ENCODE results near the gene CRYBB3.

DNA sequence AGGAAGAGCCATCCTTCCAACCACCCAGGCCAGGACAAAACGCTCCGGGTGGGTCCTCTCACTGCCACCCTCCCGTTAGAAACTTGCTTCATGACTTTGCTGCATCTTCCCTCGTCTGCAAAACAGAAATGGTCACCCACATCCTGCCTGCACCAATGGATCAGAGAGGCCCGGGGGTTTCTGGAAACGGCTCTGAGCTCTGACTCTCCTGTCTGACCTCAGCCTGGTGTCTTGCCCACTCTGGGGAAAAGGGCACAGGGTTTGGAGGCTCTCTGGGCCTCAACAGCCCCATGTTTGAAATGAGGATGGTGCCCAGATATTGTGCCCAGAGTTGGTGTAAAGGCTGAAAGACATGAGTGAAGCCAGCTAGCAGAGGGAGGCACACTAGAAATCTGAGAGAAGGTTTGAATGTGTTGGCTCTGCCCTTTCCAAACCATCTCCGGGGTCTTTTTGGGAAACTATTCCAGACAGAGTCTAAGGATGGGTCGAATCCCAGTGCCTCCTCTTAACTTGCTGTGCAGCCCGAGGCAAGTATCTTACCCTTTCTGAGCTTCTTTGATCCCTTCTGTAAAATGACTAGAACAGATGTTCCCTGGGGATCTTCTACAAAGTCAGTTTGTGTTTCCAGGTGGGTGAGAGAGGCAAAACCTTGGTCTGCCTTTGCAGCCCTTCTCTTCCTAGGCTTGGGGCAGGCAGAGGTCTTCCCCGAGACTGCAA, 2.1 kb downstream of the CRYBB3 start:
- no peak for TF ChIP-seq ZNF175 (CRISPR knock-in tag; IDR thresholded peaks at IDR 0.05; ENCODE audit: low read depth)
- no peak for TF ChIP-seq SMC3 (conservative IDR thresholded peaks at IDR 0.05; ENCODE audit: insufficient read depth, low read depth, low read length)
- TF ChIP-seq, protein P1, sequence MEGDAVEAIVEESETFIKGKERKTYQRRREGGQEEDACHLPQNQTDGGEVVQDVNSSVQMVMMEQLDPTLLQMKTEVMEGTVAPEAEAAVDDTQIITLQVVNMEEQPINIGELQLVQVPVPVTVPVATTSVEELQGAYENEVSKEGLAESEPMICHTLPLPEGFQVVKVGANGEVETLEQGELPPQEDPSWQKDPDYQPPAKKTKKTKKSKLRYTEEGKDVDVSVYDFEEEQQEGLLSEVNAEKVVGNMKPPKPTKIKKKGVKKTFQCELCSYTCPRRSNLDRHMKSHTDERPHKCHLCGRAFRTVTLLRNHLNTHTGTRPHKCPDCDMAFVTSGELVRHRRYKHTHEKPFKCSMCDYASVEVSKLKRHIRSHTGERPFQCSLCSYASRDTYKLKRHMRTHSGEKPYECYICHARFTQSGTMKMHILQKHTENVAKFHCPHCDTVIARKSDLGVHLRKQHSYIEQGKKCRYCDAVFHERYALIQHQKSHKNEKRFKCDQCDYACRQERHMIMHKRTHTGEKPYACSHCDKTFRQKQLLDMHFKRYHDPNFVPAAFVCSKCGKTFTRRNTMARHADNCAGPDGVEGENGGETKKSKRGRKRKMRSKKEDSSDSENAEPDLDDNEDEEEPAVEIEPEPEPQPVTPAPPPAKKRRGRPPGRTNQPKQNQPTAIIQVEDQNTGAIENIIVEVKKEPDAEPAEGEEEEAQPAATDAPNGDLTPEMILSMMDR (IDR thresholded peaks at IDR 0.05 in 2 of 3, conservative IDR thresholded peaks at IDR 0.05 in 1 of 3; ENCODE audit: insufficient read depth in 2 of 3, low read depth in 1 of 3, low read length in 3 of 3), result no peak
- no peak for TF ChIP-seq ZNF224 (CRISPR knock-in tag; IDR thresholded peaks at IDR 0.05)
- TF ChIP-seq, protein P2, sequence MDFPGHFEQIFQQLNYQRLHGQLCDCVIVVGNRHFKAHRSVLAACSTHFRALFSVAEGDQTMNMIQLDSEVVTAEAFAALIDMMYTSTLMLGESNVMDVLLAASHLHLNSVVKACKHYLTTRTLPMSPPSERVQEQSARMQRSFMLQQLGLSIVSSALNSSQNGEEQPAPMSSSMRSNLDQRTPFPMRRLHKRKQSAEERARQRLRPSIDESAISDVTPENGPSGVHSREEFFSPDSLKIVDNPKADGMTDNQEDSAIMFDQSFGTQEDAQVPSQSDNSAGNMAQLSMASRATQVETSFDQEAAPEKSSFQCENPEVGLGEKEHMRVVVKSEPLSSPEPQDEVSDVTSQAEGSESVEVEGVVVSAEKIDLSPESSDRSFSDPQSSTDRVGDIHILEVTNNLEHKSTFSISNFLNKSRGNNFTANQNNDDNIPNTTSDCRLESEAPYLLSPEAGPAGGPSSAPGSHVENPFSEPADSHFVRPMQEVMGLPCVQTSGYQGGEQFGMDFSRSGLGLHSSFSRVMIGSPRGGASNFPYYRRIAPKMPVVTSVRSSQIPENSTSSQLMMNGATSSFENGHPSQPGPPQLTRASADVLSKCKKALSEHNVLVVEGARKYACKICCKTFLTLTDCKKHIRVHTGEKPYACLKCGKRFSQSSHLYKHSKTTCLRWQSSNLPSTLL (IDR thresholded peaks at IDR 0.05), result no peak
- TF ChIP-seq ZNF780A (CRISPR knock-in tag; IDR thresholded peaks at IDR 0.05), result no peak
- TF ChIP-seq, protein P3, sequence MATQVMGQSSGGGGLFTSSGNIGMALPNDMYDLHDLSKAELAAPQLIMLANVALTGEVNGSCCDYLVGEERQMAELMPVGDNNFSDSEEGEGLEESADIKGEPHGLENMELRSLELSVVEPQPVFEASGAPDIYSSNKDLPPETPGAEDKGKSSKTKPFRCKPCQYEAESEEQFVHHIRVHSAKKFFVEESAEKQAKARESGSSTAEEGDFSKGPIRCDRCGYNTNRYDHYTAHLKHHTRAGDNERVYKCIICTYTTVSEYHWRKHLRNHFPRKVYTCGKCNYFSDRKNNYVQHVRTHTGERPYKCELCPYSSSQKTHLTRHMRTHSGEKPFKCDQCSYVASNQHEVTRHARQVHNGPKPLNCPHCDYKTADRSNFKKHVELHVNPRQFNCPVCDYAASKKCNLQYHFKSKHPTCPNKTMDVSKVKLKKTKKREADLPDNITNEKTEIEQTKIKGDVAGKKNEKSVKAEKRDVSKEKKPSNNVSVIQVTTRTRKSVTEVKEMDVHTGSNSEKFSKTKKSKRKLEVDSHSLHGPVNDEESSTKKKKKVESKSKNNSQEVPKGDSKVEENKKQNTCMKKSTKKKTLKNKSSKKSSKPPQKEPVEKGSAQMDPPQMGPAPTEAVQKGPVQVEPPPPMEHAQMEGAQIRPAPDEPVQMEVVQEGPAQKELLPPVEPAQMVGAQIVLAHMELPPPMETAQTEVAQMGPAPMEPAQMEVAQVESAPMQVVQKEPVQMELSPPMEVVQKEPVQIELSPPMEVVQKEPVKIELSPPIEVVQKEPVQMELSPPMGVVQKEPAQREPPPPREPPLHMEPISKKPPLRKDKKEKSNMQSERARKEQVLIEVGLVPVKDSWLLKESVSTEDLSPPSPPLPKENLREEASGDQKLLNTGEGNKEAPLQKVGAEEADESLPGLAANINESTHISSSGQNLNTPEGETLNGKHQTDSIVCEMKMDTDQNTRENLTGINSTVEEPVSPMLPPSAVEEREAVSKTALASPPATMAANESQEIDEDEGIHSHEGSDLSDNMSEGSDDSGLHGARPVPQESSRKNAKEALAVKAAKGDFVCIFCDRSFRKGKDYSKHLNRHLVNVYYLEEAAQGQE (IDR thresholded peaks at IDR 0.05; ENCODE audit: borderline replicate concordance), result no peak
- TF ChIP-seq, protein P3 (CRISPR knock-in tag; IDR thresholded peaks at IDR 0.05; ENCODE audit: low read depth), result no peak
- no peak for TF ChIP-seq PTTG1 (tag; IDR thresholded peaks at IDR 0.05; ENCODE audit: low read depth)
- no peak for TF ChIP-seq NFRKB (IDR thresholded peaks at IDR 0.05; ENCODE audit: low read depth)
- no peak for TF ChIP-seq RAD21 (CRISPR knock-in tag; conservative IDR thresholded peaks at IDR 0.05 in 1 of 2, IDR thresholded peaks at IDR 0.05 in 1 of 2)

Measured in K562 (cell line).